GM12801 (cell line): Measurements from ENCODE around the gene KMO.

Experiments used
- CTCF ChIP-seq: IDR thresholded peaks from one replicate; pipeline ENCODE4 v1.5.1; 2011; ENCODE audit warnings: control low read depth; ENCODE audit not compliant: insufficient read length; ENCODE audit errors: extremely low read depth

Gene KMO

GRCh38 chr1:241560146-241560848 is 28.1 kb downstream of the KMO start:
- no peak for TF ChIP-seq CTCF

- no peak for TF ChIP-seq CTCF
Observed at GRCh38 chr1:241560849-241561187, 28.6 kb downstream of the KMO start.

GRCh38 chr1:241569848-241570247 is 37.7 kb downstream of the KMO start:
- TF ChIP-seq CTCF, result no peak

- no peak for TF ChIP-seq CTCF
Observed at GRCh38 chr1:241574154-241574553, 42.0 kb downstream of the KMO start.

GRCh38 chr1:241579434-241579833 is 47.3 kb downstream of the KMO start:
- TF ChIP-seq CTCF, result no peak

- TF ChIP-seq CTCF, result no peak
Observed at GRCh38 chr1:241582921-241583321, 50.7 kb downstream of the KMO start.

- no peak for TF ChIP-seq CTCF
Observed at GRCh38 chr1:241586905-241587512, 54.8 kb downstream of the KMO start.
